T-helper 2 cell (primary cell): Measurements from ENCODE around the gene SCP2.

Experiments
- DNase-seq, 5 experiments: peaks; one replicate each; pipeline versions ENCODE4 v3.0.0 to v3.0.0-alpha.2; 2012 to 2022

Gene SCP2

GRCh38 chr1:53084589-53084971 lies 157.5 kb downstream of the SCP2 start:
- DNase-seq = no peak

DNA sequence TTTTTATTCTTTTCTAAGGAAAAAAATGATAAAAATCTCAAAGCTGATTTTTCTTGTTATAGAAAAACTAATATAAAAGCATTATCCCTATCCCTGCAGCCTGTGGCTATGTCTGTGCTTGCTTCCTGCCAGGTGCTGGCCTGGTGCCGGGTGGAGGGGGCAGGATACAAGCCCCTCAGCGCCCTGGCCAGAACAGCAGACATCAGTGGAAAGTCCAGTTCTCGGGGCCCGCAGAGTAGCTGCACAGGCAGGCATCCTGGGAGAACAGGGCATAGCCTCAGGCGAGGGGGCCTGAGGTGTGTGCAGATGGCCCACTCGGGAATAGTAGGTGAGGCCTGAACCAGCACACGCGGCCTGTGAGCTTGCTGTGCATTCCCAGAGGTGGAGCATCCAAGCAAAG lies 158.3 kb downstream of the SCP2 start:
- DNase-seq = no peak

- no peak for DNase-seq
Observed at GRCh38 chr1:53086491-53087070, 159.5 kb downstream of the SCP2 start.

- DNase-seq = no peak
Observed at GRCh38 chr1:53087332-53088285, 160.5 kb downstream of the SCP2 start.

DNA sequence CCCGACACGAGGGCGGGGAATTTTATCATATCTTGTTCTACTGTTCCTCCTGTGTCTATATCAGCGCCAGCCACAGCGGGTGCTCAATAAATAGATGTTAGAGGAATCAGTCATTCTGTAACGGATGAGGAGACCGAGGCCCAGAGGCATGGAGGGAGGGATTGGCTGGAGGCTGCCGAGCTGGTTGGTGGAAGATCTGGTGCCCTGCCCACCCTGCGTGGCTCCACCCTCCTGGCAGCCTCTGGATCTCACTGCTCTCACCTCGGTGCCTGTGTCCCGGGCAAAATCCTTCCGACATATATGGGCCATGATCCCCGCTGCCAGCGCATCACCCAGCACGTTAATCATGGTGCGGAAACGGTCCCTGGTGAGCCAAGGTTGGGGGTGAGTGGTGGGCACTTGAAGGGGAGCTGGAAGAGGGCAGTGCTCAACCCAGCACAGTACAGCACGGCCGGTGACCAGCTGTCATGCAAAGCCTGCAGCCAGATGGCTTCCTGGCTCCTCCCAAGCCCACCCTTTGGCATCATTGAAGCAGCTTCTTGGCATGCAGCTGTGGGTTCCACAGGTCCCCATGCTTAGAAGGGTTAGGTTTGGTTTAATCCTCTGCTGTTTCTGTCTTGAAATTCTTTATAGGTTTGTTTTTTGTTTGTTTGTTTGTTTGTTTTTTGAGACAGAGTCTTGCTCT lies 161.7 kb downstream of the SCP2 start:
- DNase-seq = no peak

- no peak for DNase-seq
Observed at GRCh38 chr1:53089478-53090226, 162.6 kb downstream of the SCP2 start.

- DNase-seq = no peak
Observed at GRCh38 chr1:53090227-53091147, 163.4 kb downstream of the SCP2 start.

DNA sequence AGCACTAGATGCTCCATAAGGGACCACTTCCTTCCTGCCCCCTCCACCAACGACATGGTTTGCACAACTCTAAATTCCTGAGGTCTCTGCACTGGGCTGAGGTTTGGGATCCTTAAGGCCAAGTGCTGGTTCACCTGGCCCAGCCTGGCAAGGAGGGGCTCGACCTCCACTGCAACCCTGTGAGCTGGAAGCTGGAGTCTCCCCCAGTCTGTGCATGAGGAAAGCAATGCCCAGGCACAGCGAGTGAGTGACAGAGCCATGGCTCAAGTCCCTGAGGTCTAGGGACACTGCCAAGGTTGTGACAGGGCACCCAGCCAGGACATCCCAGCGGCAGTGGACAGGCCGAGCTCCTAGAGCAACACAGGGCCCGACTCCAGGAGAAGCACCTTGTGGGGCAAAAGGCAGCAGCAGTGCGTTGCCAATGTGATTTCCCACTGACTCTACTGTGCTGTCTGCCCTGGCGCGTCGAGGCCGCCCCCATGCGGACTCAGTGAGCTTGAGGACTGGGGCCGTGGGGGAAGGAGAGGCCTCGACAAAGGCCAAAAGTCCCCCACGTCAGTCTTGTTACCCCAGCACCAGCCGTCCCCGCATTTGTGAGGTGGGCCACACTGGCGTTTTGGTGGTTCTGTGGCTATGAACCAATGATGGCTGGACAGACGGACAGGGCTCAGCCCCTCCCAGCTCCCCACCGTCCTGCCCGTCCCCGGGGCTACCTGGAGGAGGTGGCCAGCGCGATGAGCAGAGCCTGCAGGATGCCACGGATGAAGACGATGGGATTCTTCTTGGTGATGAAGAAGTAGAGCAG lies 165.0 kb downstream of the SCP2 start:
- DNase-seq = no peak

DNA sequence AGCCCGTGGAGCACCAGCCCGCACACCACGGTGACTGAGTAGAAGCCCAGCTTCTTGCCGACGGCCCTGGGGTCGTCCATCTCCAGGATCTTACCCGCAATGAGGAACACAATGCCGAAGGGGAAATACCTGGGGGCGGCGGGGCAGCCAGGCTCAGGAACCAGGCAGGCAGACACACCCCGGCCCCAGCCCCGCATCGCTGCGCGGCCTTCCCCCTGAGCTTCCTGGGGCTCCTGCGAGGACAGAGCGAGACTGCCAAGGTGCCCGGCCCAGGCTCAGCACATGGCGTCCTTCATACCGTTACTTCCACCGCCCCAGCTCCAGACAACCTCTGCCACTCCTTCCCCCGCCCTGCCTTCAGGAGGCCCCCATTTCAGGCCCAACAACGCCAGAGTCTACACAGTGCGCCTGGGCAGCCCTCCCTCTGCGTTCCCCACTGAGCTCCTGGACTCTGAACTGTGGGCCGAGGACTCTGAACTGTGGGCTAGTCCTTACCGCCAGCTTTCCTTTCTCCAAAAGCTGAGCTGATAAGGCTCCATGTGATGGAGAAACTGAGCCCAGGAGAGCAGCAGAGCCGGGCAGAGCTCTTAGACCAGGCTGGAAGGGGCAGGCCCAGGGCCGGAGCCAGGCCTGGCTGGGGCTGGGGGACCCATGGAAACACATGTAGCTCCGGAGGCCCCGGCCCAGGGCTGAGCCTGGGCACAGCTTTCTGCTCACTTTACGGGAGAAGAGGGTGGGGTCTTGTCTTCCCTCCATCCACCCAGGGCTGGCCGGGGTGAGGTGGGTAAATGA lies 165.8 kb downstream of the SCP2 start:
- DNase-seq = no peak

GRCh38 chr1:53093451-53093754 lies 166.3 kb downstream of the SCP2 start:
- no peak for DNase-seq

DNA sequence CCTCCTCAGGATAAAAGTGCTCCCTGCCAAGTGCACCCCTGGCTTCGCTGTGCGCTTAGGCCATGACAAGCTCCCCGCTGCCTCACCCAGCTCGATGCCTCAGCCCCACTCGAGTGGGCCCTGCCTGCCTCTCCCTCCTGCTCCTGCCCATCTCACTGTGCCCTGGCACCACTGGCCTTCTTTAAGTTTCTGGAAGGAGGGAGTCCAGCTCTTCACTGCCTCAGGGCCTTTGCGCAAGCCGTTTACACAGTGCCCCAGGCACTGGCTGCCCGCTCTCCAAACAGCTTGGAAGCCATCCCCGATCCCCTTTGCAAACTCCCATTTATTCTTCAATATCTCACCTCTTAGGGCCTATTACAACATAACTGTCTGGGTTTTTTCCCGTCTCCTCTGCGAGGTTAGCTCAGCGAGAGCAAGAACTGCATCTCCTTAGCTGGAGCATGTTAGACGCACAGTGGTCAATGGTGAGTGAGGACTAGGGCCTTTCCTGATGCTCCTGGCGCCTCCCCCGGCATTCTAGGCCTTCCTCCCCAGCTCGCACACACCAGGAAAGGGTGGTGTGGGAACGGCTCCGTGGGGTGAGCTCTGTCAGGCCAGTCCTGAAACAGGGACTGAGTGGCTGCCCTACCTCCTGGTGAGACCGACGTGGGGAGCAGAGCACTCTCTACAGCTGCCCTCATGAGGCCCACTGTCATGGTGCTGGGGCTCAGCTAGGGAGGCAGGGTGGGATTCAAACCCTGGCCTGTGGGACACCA lies 166.9 kb downstream of the SCP2 start:
- no peak for DNase-seq

- no peak for DNase-seq
Observed at GRCh38 chr1:53094533-53094919, 167.4 kb downstream of the SCP2 start.
